AG10803 (cell line): ENCODE data around the gene EP300.
A peak's percentile ranks its signal among the peaks of the same experiment; 100 is the strongest.

Experiments used
- DNase-seq: peaks from one replicate; pipeline ENCODE4 v3.0.0; 2010; ENCODE audit warnings: low read depth
- H3K4me3 ChIP-seq: 2 replicates; pipeline ENCODE4 v1.5.1; 2011; ENCODE audit warnings: mild to moderate bottlenecking, low read length, control low read depth
- CTCF ChIP-seq: conservative IDR thresholded peaks from 2 replicates; pipeline ENCODE4 v1.5.1; 2011; ENCODE audit warnings: mild to moderate bottlenecking, low read length, control low read depth, inconsistent platforms

Gene EP300

GRCh38 chr22:41215409-41215808 lies 123.0 kb downstream of the EP300 start:
- H3K4me3 ChIP-seq, result no peak overlapping the region
- DNase-seq, result no peak
- TF ChIP-seq CTCF, result no peak

DNA sequence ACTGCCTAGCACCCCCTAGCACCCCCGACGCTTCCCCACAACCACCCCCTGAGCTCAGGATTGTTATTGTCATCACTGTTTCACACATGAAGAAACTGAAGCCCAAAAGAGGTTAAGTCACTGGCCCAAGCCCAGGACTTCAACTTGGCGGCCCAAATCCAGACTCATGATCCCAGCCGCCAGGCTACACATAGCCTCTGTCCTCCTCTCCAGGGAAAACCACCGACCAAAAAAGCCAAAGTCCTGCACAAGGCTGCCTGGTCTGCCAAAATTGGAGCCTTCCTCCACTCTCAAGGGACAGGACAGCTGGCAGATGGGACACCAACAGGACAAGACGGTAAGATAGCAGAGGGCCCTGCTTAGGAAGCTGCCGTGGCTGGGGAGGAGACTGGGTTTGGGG lies 123.5 kb downstream of the EP300 start:
- TF ChIP-seq CTCF, result no peak
- no peak for DNase-seq
- peak overlapping the region; percentile 17; the same call in 1 of the 2 replicates for H3K4me3 ChIP-seq

GRCh38 chr22:41216984-41217383 lies 124.6 kb downstream of the EP300 start:
- TF ChIP-seq CTCF, result no peak
- peak overlapping the region; percentile 7; the same call in 1 of the 2 replicates for H3K4me3 ChIP-seq
- DNase-seq, result no peak

GRCh38 chr22:41217553-41218157 lies 125.3 kb downstream of the EP300 start:
- DNase-seq, result peak; percentile 87
- no peak for TF ChIP-seq CTCF
- no peak overlapping the region; the same call in 1 of the 2 replicates for H3K4me3 ChIP-seq

DNA sequence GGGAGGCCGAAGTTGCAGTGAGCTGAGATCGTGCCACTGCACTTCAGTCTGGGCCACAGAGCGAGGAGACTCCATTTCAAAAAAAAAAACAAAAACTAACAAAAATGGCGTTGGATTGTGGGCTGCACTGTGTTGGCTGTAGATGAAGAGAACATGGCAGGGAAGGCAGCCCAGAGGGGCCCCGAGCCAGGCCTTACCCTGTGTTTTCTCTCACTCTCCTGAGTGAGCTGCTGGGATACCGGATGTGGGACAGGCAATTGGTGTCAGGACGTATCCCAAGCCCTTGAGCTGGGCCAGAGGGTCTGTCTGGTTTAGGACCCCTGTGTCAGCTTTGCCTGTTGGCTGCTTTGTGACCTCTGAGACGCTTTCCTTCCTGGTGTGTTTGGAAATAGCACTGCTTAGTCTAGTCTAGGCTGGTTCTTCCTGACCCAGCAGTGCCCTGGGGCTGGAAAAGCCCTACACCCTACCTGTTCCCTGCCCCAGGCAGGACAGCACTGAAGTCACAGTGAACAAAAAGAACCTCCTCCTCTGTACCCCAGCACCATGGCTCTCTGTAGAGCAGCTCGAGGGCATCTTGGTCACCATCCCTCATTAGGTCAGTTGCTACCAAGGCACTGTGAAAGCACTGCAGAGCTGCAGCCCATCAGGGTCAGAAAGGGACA lies 130.6 kb downstream of the EP300 start:
- TF ChIP-seq CTCF, result no peak
- DNase-seq, result no peak
- H3K4me3 ChIP-seq, result no peak overlapping the region

GRCh38 chr22:41223535-41223934 lies 131.1 kb downstream of the EP300 start:
- no peak for TF ChIP-seq CTCF
- no peak overlapping the region for H3K4me3 ChIP-seq
- DNase-seq, result no peak
